Left ventricle myocardium inferior (tissue), 1 donor: ENCODE data around the gene ZNF417. TPM values are rescaled to one million over a fixed set of nuclear protein-coding genes. Genes with fewer than 3 reads are reported as not detected.

ENCODE experiments used
- DNase-seq: peaks from one replicate; pipeline ENCODE4 v3.0.0-alpha.2; 2020
- H3K27ac ChIP-seq: fragments of 200-600 bp; replicated peaks from 2 replicates; pipeline ENCODE4 v1.8.0; 2021
- H3K27me3 ChIP-seq: fragments of 200-600 bp; 2 replicates; pipeline ENCODE4 v1.8.0; 2021; ENCODE audit warnings: low read depth
- H3K36me3 ChIP-seq: fragments of 200-600 bp; 2 replicates; pipeline ENCODE4 v1.8.0; 2021
- H3K4me1 ChIP-seq: fragments of 200-600 bp; 2 replicates; pipeline ENCODE4 v1.8.0; 2021
- H3K4me3 ChIP-seq: fragments of 200-600 bp; 2 replicates; pipeline ENCODE4 v1.8.0; 2021; ENCODE audit warnings: mild to moderate bottlenecking, moderate library complexity
- H3K9me3 ChIP-seq: fragments of 200-600 bp; replicated peaks from 2 replicates; pipeline ENCODE4 v1.8.0; 2021
- CTCF ChIP-seq: fragments of 200-600 bp; IDR thresholded peaks from 2 replicates; pipeline ENCODE4 v1.8.0; 2021; ENCODE audit warnings: antibody characterized with exemption, mild to moderate bottlenecking, borderline replicate concordance
- intact Hi-C: fragments of 100-400 bp; cut with micrococcal nuclease; formaldehyde crosslinking; loops from one replicate; pipeline ENCODE4 v1.11.0; 2022
- total RNA-seq: library from RNA; stranded (reverse); fragmentation: NEBNext Ultra II Directional; extraction: Animal tissue kit (Norgen Biotek cat#: 25700); gene quantifications from one replicate; pipeline ENCODE4 v1.2.1, GENCODE V29; 2021
- donor health status: DM: no; HTN: yes; CAD: no; lungs with severe emphysema.

Gene ZNF417
- total RNA-seq, 1 donor from 2014 or later, result 10.6 TPM

GRCh38 chr19:57949296-57949695 is 32.9 kb upstream of the ZNF417 start:
- Histone ChIP-seq H3K36me3 (peaks cover 6% of the 10 kb centered on the region), H3K27me3 (no peaks in the 10 kb centered on the region), H3K9me3 (peaks cover 21% of the 10 kb centered on the region), H3K27ac (no peak overlapping the region), H3K4me3 (no peak overlapping the region), H3K4me1 (peaks cover 36% of the 10 kb centered on the region)
- peak; percentile 14 for DNase-seq
- TF ChIP-seq CTCF, result no peak
- intact Hi-C loops, result no loop called here

- Histone ChIP-seq H3K27me3 (no peaks in the 10 kb centered on the region), H3K36me3 (peaks cover 23% of the 10 kb centered on the region), H3K27ac (peak within 1 kb of the TSS; percentile 93), H3K4me3 (peak within 1 kb of the TSS; percentile 86), H3K4me1 (peaks cover 49% of the 10 kb centered on the region), H3K9me3 (peaks cover 38% of the 10 kb centered on the region)
- intact Hi-C loops, result no loop called here
- peak; percentile 96 for DNase-seq
- peak; percentile 73 for TF ChIP-seq CTCF
Observed at GRCh38 chr19:57947419-57948134, 31.2 kb upstream of the ZNF417 start, which contains the start of gene ZNF256. Gene ZNF256, minus strand, starts transcription at chr19:57947706. Its CDS starts 232 bp downstream, at chr19:57947474.

GRCh38 chr19:57947088-57947418 is 30.7 kb upstream of the ZNF417 start:
- Histone ChIP-seq H3K27me3 (no peaks in the 10 kb centered on the region), H3K4me3 (peak overlapping the region; percentile 86), H3K4me1 (peaks cover 49% of the 10 kb centered on the region), H3K36me3 (peaks cover 28% of the 10 kb centered on the region), H3K27ac (peak overlapping the region; percentile 93), H3K9me3 (peaks cover 44% of the 10 kb centered on the region)
- TF ChIP-seq CTCF, result no peak
- DNase-seq, result no peak
- intact Hi-C loops, result no loop called here

GRCh38 chr19:57946316-57946715 is 29.9 kb upstream of the ZNF417 start:
- Histone ChIP-seq H3K27me3 (no peaks in the 10 kb centered on the region), H3K4me3 (peak overlapping the region; percentile 86), H3K4me1 (peaks cover 49% of the 10 kb centered on the region), H3K27ac (peak overlapping the region; percentile 93), H3K9me3 (peaks cover 51% of the 10 kb centered on the region), H3K36me3 (peaks cover 35% of the 10 kb centered on the region)
- TF ChIP-seq CTCF, result no peak
- intact Hi-C loops, result no loop called here
- no peak for DNase-seq

GRCh38 chr19:57941593-57941992 is 25.2 kb upstream of the ZNF417 start:
- intact Hi-C loops, result no loop called here
- no peak overlapping the region for H3K4me3 ChIP-seq
- TF ChIP-seq CTCF, result no peak
- peaks cover 34% of the 10 kb centered on the region for H3K4me1 ChIP-seq
- no peak for DNase-seq
- peaks cover 94% of the 10 kb centered on the region for H3K9me3 ChIP-seq
- H3K36me3 ChIP-seq, result peaks cover 78% of the 10 kb centered on the region
- no peak overlapping the region for H3K27ac ChIP-seq
- H3K27me3 ChIP-seq, result no peaks in the 10 kb centered on the region
